Retinal pigment epithelial cell (primary cell): ENCODE results near the gene SH3YL1.

Experiments used
- DNase-seq: peaks from one replicate; pipeline ENCODE4 v3.0.0-alpha.2; 2010; ENCODE audit warnings: low read depth
- H3K4me3 ChIP-seq: 2 replicates; pipeline ENCODE4 v1.5.1; 2011; ENCODE audit warnings: mild to moderate bottlenecking, low read length, control low read depth, moderate library complexity
- TF ChIP-seq, protein P1 (sequence below): conservative IDR thresholded peaks from 2 replicates; pipeline ENCODE4 v1.5.1; 2011; ENCODE audit warnings: low read depth, low read length, control low read depth, inconsistent platforms

Gene SH3YL1

GRCh38 chr2:223971-224760 is 39.7 kb downstream of the SH3YL1 start:
- DNase-seq, result no peak
- TF ChIP-seq, protein P1, sequence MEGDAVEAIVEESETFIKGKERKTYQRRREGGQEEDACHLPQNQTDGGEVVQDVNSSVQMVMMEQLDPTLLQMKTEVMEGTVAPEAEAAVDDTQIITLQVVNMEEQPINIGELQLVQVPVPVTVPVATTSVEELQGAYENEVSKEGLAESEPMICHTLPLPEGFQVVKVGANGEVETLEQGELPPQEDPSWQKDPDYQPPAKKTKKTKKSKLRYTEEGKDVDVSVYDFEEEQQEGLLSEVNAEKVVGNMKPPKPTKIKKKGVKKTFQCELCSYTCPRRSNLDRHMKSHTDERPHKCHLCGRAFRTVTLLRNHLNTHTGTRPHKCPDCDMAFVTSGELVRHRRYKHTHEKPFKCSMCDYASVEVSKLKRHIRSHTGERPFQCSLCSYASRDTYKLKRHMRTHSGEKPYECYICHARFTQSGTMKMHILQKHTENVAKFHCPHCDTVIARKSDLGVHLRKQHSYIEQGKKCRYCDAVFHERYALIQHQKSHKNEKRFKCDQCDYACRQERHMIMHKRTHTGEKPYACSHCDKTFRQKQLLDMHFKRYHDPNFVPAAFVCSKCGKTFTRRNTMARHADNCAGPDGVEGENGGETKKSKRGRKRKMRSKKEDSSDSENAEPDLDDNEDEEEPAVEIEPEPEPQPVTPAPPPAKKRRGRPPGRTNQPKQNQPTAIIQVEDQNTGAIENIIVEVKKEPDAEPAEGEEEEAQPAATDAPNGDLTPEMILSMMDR, result no peak

DNA sequence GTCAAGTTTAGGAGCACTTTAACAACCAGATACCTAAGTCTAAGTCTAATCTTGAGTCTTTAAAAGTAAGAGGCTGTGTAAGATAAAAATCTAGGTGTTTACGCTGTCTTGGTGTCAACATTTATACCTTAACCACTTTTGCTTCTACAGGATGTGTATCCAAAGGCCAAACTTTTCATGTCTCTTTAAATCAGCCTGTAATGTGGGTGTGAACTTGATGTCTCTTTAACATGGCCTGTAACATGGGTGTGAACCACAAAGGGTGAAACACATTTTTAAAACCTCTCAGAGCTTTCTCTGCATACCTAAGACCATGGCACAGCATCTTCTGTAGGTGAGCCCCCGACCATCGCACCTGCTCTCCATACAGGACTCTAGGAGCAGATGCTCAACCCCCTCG is 40.4 kb downstream of the SH3YL1 start:
- H3K4me3 ChIP-seq, result no peak overlapping the region
- DNase-seq, result no peak
- TF ChIP-seq, protein P1, result no peak

More at GRCh38 chr2:223971-224760, 39.7 kb downstream of the SH3YL1 start:
- H3K4me3 ChIP-seq, result no peak overlapping the region

- no peak for DNase-seq
- TF ChIP-seq, protein P1, result no peak
- no peak overlapping the region for H3K4me3 ChIP-seq
Observed at GRCh38 chr2:216068-216467, 47.8 kb downstream of the SH3YL1 start.

DNA sequence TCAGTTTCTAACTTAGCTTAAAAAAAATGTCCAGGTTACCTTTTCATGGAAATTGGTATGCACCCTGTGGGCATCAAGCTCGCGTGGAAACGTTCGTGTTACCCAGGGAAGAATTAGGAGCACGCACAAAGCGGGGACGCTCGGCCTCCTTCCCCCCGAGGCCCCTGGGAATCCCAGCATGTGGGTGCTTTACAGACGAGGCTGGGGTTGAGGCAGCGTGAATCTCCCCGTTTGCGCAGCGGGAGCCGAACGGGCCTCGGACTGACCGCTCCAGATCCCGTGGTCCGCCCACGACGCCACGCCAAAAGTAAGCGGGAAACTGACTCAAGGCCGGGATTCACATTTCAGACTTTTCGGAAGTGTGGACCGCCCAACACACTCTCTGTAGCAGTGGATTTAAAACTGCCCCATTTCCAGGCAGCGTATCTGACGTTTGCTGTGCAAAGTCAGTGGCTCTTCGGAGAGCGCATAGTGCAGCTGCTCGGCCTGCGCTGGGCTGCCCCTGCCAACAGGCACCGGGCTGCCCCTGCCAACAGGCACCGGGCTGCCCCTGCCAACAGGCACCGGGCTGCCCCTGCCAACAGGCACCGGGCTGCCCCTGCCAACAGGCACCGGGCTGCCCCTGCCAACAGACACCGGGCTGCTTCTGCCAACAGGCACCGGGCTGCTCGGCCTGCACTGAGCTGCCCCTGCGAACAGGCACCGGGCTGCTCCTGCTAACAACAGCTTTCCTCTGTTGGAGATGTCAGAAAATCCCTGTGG is 49.7 kb downstream of the SH3YL1 start:
- TF ChIP-seq, protein P1, result no peak
- H3K4me3 ChIP-seq, result no peak overlapping the region
- no peak for DNase-seq

GRCh38 chr2:211486-212184 is 52.2 kb downstream of the SH3YL1 start:
- no peak overlapping the region for H3K4me3 ChIP-seq
- TF ChIP-seq, protein P1, result no peak
- no peak for DNase-seq

DNA sequence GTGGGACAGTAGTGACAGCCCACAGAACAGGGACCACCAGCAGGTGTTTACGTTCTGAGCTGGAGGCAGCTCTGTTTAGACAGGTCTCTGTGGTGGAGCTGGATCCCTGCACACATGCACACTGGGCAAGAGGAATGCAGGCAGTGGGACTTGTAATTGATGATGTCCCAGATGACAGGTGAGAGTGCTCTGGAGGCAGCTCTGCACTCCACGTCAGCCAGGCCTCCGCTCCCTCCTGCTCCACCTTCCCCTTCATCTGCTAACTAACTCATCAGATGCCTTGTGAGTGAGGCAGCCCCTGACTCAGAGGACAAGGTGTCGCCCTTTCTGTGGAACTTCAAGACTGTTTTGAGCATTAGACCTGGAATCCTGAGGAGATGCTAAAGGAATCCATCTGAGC is 53.2 kb downstream of the SH3YL1 start:
- TF ChIP-seq, protein P1, result no peak
- DNase-seq, result no peak
- no peak overlapping the region for H3K4me3 ChIP-seq
